ENCODE data around the gene UBXN4. TPM values are rescaled to one million over a fixed set of nuclear protein-coding genes. Genes with fewer than 3 reads are reported as not detected.

Gene UBXN4
- total and polyA plus RNA-seq, 12 donors = 29.3 to 77.8 (median 63.1) TPM

DNA sequence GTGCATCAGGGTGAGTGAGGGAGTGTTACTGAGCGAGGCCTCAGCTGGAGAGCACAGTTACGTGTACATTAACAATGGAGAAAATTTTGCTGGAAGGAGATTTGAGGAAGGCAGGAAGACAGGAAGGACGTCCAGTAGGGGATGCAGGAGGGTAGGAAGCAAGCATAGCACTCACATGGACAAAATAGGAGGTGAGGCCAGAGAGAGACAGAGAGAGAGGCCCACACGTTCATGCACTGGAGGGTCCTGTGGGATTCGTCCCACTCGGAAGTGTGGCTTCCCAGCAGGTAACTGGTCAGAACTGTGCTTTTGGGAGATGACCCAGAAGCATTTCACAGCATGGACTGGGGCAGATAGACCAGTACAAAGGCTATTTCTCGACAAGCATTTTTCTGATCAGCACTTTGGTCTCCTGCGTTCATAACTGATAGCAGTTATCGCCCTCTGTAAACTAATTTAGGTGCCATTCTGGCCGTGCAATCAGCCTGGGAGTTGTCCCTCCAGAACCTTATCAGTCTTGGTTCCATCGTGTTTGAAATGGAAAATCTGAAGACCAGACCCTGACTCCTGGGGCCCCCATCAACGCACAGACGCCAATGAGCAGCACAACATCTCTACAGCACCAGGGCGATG, 89.6 kb downstream of the UBXN4 start:
- intact Hi-C loops (cut with DNase I) = no loop called here
- no peak overlapping the region for H3K4me3 ChIP-seq
- no peaks in the 10 kb centered on the region for H3K4me1 ChIP-seq
- WGBS, 2 donors = 64 to 74% methylated on average over 14 of the region's 14 CpGs
- H3K27ac ChIP-seq = no peak overlapping the region
- no peaks in the 10 kb centered on the region for H3K27me3 ChIP-seq
- H3K36me3 ChIP-seq = no peaks in the 10 kb centered on the region
- TF ChIP-seq, protein P1, sequence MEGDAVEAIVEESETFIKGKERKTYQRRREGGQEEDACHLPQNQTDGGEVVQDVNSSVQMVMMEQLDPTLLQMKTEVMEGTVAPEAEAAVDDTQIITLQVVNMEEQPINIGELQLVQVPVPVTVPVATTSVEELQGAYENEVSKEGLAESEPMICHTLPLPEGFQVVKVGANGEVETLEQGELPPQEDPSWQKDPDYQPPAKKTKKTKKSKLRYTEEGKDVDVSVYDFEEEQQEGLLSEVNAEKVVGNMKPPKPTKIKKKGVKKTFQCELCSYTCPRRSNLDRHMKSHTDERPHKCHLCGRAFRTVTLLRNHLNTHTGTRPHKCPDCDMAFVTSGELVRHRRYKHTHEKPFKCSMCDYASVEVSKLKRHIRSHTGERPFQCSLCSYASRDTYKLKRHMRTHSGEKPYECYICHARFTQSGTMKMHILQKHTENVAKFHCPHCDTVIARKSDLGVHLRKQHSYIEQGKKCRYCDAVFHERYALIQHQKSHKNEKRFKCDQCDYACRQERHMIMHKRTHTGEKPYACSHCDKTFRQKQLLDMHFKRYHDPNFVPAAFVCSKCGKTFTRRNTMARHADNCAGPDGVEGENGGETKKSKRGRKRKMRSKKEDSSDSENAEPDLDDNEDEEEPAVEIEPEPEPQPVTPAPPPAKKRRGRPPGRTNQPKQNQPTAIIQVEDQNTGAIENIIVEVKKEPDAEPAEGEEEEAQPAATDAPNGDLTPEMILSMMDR (IDR thresholded peaks at IDR 0.05) = no peak
- H3K9me3 ChIP-seq = no peaks in the 10 kb centered on the region
- no peak for DNase-seq
- no peak for ATAC-seq

DNA sequence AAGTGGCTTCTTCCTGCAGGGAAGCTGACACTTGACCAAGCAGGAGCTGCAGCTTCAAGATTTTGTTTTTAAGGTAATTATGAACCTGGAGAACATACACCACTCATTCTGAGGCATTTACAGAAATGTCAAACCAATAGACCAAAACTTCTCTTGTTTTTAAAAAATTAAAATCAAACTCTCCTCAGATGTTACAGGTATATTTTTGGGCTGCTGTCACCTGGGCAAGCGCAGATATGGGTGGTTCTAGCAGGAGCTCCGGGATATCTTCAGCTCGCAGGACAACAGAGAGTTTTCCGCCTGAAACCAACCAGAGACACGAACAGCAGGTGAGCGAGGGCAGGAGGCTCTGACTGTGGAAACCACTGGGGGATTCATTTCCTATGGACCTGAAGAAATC, 91.2 kb downstream of the UBXN4 start:
- intact Hi-C loops (cut with DNase I) = no loop called here
- no peaks in the 10 kb centered on the region for H3K36me3 ChIP-seq
- no peak overlapping the region for H3K27ac ChIP-seq
- no peak overlapping the region for H3K4me3 ChIP-seq
- ATAC-seq = no peak
- 81 to 90% methylated on average over 6 of the region's 6 CpGs for WGBS, 2 donors
- no peaks in the 10 kb centered on the region for H3K9me3 ChIP-seq
- TF ChIP-seq, protein P1 (IDR thresholded peaks at IDR 0.05) = no peak
- H3K4me1 ChIP-seq = no peaks in the 10 kb centered on the region
- no peaks in the 10 kb centered on the region for H3K27me3 ChIP-seq
- DNase-seq = no peak

Other genes with a start within 250 kb of the UBXN4 start
- gene ZRANB3, start 210.6 kb upstream of the UBXN4 start, total RNA-seq = 1 to 10 TPM; 1.3 to 5.7 (median 2.7) TPM
- under 1 TPM; 0.66 to 0.81 TPM for gene ZRANB3, start 210.6 kb upstream of the UBXN4 start, polyA plus RNA-seq
- gene R3HDM1, start 210.4 kb upstream of the UBXN4 start, total RNA-seq = 10 to 100 TPM; 10.7 to 22.2 (median 18.5) TPM
- gene R3HDM1, start 210.4 kb upstream of the UBXN4 start, polyA plus RNA-seq = 1 to 10 TPM; 6.1 to 8.9 TPM
- not detected for gene LCT, start 95.3 kb downstream of the UBXN4 start, total RNA-seq
- not detected for gene LCT, start 95.3 kb downstream of the UBXN4 start, polyA plus RNA-seq
- gene MCM6, start 134.6 kb downstream of the UBXN4 start, total RNA-seq = 1 to 10 TPM; 2.9 to 9.4 (median 5.3) TPM
- gene MCM6, start 134.6 kb downstream of the UBXN4 start, polyA plus RNA-seq = 1 to 10 TPM; 1.6 to 2.8 TPM
- gene DARS1, start 243.8 kb downstream of the UBXN4 start, total RNA-seq = 10 to 100 TPM; 53.7 to 74.3 (median 65.7) TPM
- 100 to 1,000 TPM in 1 of 2 donors, 10 to 100 TPM in 1; 47.8 to 136 TPM for gene DARS1, start 243.8 kb downstream of the UBXN4 start, polyA plus RNA-seq